ENCODE measurements around the gene SEMA6C. TPM values are rescaled to one million over a fixed set of nuclear protein-coding genes. Genes with fewer than 3 reads are reported as not detected.
A peak's percentile ranks its signal among the peaks of the same experiment; 100 is the strongest.

SEMA6C gene
- total RNA-seq, 1 donor from 2014 or later: 6.7 TPM

DNA sequence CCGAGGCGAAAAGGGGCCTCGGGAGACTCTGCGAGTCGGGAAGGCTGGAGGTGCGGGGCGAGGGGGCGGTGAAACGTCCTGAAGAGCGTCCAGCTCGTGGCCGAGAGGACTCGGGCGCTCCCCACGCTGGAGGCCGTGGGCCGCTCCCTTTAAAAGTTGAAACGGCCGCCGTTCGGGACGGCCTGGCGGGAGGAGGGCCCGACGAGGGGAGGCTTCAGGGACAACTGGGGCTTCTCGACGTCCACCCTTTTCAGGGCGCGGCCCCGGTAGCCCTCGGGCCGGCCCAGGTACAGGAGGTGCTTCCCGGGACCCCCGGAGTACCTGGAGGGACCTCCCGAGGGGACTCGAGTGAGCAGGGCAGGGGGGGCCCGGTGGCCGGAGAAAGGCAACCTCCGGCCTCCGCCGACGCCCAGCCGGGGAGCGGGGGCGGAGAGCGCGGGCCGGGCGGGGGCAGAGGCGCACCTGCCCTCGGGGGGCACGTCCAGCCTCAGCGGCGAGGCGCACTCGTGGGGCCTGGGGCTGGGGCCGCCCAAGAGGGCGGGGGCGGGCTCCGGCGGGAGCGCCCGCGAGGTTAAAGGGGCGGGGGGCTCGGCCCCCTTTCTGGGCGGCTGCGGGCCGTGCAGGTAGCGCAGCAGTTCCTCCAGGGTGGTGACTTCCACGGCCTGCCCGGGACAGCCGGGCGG is 14.0 kb downstream of the SEMA6C start:
- no peaks in the 10 kb centered on the region for H3K9me3 ChIP-seq
- TF ChIP-seq, protein P1, sequence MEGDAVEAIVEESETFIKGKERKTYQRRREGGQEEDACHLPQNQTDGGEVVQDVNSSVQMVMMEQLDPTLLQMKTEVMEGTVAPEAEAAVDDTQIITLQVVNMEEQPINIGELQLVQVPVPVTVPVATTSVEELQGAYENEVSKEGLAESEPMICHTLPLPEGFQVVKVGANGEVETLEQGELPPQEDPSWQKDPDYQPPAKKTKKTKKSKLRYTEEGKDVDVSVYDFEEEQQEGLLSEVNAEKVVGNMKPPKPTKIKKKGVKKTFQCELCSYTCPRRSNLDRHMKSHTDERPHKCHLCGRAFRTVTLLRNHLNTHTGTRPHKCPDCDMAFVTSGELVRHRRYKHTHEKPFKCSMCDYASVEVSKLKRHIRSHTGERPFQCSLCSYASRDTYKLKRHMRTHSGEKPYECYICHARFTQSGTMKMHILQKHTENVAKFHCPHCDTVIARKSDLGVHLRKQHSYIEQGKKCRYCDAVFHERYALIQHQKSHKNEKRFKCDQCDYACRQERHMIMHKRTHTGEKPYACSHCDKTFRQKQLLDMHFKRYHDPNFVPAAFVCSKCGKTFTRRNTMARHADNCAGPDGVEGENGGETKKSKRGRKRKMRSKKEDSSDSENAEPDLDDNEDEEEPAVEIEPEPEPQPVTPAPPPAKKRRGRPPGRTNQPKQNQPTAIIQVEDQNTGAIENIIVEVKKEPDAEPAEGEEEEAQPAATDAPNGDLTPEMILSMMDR (IDR thresholded peaks at IDR 0.05): no peak
- H3K27me3 ChIP-seq: no peaks in the 10 kb centered on the region
- peaks cover 5% of the 10 kb centered on the region for H3K4me1 ChIP-seq
- H3K36me3 ChIP-seq: no peaks in the 10 kb centered on the region
- no peak for DNase-seq
- intact Hi-C loops (cut with DNase I): no loop called here
- H3K4me3 ChIP-seq: no peak overlapping the region
- no peak overlapping the region for H3K27ac ChIP-seq
- no peak for ATAC-seq

DNA sequence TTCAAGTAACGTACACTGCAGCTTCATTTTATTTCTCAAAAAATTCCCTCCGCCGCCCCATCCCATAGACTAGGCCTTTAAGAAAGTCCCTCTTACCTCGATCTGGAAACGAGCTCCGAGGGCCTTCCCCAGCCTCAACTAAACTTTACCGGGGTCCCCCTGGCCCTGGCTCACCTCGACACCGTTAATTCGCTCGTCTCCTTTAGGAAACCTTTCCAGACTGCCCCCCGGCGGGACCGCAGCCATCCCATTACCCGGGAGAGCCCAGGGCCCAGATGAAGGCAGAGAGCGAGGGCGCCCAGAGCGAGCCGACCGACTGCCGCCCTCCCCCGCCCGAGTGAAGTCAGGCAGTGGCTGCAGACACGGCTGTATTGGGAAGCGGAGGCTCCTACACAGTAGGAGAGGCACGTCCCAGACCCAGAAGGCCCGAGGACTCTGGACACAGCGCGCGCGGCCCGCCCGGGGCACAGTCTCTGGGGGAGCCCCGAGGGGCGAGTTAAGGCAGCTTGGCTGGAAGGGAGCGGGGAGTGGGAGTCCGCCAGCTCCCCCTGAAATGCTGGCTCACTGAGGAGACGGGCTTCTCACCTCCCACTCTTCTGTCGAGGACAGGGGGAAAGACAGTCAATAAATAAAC is 14.6 kb downstream of the SEMA6C start:
- H3K27ac ChIP-seq: no peak overlapping the region

DNA sequence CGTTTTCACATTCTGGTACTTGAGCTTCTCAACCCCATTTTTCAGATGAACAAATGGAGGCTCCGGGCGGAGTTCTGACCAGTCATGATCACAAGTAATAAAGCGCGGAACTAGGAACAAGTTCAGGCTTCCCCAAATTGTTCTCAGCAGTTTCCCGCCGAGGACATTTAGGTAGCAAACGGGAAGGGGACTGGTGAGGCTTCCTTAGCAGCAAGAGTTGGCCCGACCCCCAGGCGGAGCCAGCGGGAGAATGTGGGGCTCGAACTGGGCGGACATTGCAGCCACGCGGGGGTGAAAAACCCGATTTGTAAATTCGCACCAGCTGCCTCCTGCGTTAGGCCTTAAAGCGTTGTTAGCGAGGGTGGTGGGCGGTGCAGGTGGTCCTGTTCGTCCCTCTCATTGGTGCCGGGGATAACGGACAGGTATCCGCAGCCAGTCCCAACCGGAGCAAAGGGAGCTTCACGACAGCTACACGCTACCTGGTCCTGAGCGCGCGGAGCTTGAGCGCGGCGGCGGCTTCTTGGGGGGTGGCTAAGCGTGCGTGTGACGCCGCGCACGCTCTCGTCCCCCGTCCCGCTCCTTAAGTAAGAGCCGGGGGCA is 15.3 kb downstream of the SEMA6C start:
- Histone ChIP-seq H3K4me3 (peak overlapping the region; percentile 46), H3K27me3 (no peaks in the 10 kb centered on the region), H3K4me1 (peaks cover 5% of the 10 kb centered on the region), H3K36me3 (no peaks in the 10 kb centered on the region), H3K9me3 (no peaks in the 10 kb centered on the region), H3K27ac (peak overlapping the region; percentile 40)
- TF ChIP-seq, protein P1 (IDR thresholded peaks at IDR 0.05): no peak
- DNase-seq (peak; percentile 90), ATAC-seq (peak; percentile 96)
- intact Hi-C loops (cut with DNase I): no loop called here

More for the DNA sequence above, 14.6 kb downstream of the SEMA6C start:
- intact Hi-C loops (cut with DNase I): no loop called here
- Histone ChIP-seq H3K4me3 (peak overlapping the region; percentile 46), H3K9me3 (no peaks in the 10 kb centered on the region), H3K27me3 (no peaks in the 10 kb centered on the region), H3K4me1 (peaks cover 5% of the 10 kb centered on the region), H3K36me3 (no peaks in the 10 kb centered on the region)
- TF ChIP-seq, protein P1 (IDR thresholded peaks at IDR 0.05): no peak
- DNase-seq: peak; percentile 68
- peak; percentile 49 for ATAC-seq

DNA sequence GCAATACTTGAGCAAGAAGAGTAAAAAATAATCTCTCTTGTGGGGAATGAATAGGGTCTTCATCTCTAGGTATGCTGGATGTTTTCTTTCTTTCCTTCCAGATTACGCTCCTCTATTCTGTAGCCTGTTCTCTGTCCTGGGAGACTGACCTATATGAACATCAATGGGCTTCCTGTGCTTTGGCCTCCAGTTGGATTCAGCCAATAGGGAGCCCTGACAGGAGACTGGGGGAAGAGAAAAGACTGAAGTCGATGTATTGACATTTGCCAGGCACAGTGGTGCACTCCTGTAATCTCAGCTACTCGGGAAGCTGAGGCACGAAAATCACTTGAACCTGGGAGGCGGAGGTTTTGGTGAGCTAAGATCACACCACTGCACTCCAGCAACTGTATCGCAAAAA is 17.6 kb downstream of the SEMA6C start:
- Histone ChIP-seq H3K4me1 (peaks cover 5% of the 10 kb centered on the region), H3K27ac (no peak overlapping the region), H3K4me3 (no peak overlapping the region), H3K27me3 (no peaks in the 10 kb centered on the region), H3K36me3 (no peaks in the 10 kb centered on the region), H3K9me3 (no peaks in the 10 kb centered on the region)
- DNase-seq (no peak), ATAC-seq (no peak)
- intact Hi-C loops (cut with DNase I): no loop called here
- TF ChIP-seq, protein P1 (IDR thresholded peaks at IDR 0.05): no peak

DNA sequence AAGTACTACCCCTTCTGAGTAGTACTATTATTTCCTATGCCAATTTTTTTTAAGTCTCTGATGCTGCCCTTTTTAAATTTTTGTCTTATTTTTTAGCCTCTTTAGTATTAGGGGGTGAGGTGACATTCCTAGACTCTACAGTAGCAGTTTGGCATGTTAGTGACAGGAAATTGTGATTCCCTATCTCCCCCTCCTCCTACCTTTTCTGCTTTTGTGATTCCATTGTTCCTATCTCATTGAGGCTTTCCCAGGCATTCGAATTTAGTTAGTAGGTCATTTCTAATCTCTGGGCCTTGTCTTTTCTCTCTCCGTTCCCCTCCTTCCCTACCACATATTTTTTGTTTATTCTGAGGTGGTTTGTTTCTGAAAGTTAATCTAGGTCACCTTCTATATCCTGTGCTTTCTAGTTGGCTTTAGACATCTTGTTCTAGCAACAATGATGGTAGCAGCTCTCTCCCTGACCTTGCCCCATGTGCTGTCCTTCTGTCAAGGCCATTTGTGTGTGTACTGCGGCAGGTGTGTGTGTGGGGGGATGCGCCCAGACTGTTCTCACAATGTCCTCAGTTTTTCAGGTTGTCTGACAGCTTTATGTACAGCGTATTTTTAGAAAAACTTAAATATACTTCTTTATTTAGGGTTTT is 21.5 kb downstream of the SEMA6C start:
- intact Hi-C loops (cut with DNase I): no loop called here
- no peak overlapping the region for H3K4me3 ChIP-seq
- H3K36me3 ChIP-seq: no peaks in the 10 kb centered on the region
- no peak overlapping the region for H3K27ac ChIP-seq
- DNase-seq (no peak), ATAC-seq (no peak)
- H3K4me1 ChIP-seq: no peaks in the 10 kb centered on the region
- no peaks in the 10 kb centered on the region for H3K27me3 ChIP-seq
- TF ChIP-seq, protein P1 (IDR thresholded peaks at IDR 0.05): no peak
- H3K9me3 ChIP-seq: no peaks in the 10 kb centered on the region

Measured in upper lobe of right lung (tissue), 1 donor.